ENCODE data around the gene TENT4B. TPM values are rescaled to one million over a fixed set of nuclear protein-coding genes. Genes with fewer than 3 reads are reported as not detected.
A peak's percentile ranks its signal among the peaks of the same experiment; 100 is the strongest.

The TENT4B gene
- total RNA-seq, 1 donor from 2014 or later, result 16.8 TPM

DNA sequence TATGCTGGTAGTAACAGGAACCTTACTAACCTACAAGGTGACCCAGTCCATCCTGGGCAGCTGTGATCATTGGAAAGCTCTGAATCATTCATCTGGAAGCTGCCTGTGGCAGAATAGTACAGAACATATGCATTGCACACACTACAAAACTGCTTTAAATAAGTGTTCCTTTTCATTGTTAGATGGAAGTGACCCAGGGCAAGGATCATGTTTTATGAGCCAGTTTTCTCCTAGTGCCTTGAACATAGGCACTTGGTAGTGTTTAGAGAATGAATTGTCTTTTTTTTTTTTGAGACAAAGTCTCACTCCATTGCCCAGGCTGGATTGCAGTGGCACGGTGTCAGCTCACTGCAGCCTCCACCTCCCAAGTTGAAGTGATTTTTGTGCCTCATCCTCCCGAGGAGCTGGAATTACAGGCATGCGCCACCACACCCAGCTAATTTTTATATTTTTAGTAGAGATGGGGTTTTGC, 55.4 kb downstream of the TENT4B start:
- intact Hi-C loops (cut with micrococcal nuclease), result no loop called here
- H3K36me3 Mint-ChIP-seq (ENCODE audit: low read depth), result peaks cover 9% of the 10 kb centered on the region
- DNase-seq (ENCODE audit: low spot score), result no peak
- no peak overlapping the region for H3K4me3 Mint-ChIP-seq (ENCODE audit: low read depth)
- H3K27me3 Mint-ChIP-seq (ENCODE audit: low read depth), result no peaks in the 10 kb centered on the region
- H3K27ac Mint-ChIP-seq, result no peak overlapping the region
- H3K9me3 Mint-ChIP-seq, result no peaks in the 10 kb centered on the region
- H3K4me1 Mint-ChIP-seq (ENCODE audit: low read depth), result peaks cover 14% of the 10 kb centered on the region

DNA sequence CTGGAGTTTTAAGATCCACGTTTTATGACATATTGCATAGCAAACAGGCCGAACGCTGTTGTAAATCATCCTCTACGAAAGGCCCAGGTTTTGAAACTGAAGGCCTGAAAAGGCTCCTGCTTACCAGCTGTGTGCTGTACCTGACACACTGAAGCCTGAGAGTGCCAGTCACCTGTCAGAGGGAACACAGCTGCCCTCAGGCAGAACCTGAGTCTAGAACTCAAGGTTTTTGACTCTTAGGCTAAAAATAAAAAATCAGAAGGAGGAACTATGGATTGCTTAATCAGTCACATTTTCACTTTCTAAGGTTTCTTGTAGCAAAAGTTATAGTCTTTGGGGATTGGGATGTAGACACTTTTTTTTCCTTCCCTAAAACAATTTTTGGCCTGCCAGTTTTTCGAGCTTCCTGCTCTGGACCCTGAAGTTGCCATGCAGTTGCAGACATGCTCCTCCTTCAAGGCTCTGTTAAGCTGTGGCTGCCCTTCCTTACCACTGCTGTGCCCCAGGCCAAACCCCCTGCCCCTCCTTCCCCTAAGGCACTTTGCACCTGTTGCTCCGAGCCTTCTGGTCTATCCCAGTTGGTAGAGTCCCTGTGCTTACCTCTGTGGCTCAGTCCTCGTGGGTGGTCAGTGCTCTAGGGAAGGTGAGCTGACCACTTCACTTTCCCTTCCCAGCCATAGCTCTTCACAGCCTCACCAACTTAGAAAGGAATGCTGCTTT, 56.6 kb downstream of the TENT4B start:
- H3K36me3 Mint-ChIP-seq (ENCODE audit: low read depth), result peaks cover 14% of the 10 kb centered on the region

DNA sequence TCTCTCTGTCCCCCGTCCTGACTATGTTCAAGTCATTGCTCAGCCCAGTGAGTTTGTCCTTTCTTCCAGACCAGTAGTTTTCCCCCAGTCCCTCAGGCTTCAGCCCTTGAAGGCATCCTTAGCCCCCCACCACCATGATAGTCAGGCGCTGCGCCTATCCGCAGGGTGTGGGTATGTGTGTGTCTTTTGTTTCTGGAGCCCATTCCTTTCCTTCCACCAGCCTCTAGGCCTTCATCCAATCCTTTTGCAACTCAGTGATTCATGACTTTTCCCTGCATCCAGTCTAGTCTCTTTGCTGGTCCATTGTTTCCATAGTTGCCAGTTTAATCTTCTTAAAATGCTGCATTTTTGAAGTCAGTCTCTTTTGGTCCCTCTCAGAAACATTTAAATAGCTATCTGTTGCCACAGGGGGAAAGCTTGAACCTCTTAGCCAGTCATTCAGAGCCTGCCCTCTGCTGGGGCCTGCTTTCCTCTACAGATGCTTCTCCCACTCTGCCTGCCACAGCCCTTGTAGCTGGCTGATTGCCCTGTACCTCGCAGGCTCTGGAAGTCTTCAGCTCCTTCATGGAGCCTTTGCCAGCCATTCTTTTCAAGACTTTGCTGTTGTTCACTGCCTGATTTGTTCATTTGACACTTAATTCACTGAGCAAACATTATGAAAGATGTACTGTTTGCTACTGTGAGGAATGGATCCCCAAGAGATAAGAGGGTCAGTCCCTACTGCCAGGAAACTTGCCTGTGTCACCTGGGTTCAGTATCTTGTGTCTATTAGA, 57.3 kb downstream of the TENT4B start:
- Mint-ChIP-seq H3K36me3 (ENCODE audit: low read depth) (peaks cover 15% of the 10 kb centered on the region), H3K4me1 (ENCODE audit: low read depth) (peaks cover 21% of the 10 kb centered on the region), H3K27me3 (ENCODE audit: low read depth) (no peaks in the 10 kb centered on the region), H3K27ac (no peak overlapping the region), H3K4me3 (ENCODE audit: low read depth) (no peak overlapping the region), H3K9me3 (no peaks in the 10 kb centered on the region)
- intact Hi-C loops (cut with micrococcal nuclease), result loop anchor here (1.0 to 10.0 kb wide), 6 partner anchors 57 to 597 kb away; partner anchors contain the start of genes ADCY7, BRD7 and CNEP1R1
- peak; percentile 50 for DNase-seq (ENCODE audit: low spot score)

More for the DNA sequence above, 56.6 kb downstream of the TENT4B start:
- intact Hi-C loops (cut with micrococcal nuclease), result loop anchor here (1.0 to 10.0 kb wide), 6 partner anchors 58 to 598 kb away; partner anchors contain the start of genes ADCY7, BRD7 and CNEP1R1
- H3K27ac Mint-ChIP-seq, result no peak overlapping the region
- H3K4me3 Mint-ChIP-seq (ENCODE audit: low read depth), result no peak overlapping the region
- H3K27me3 Mint-ChIP-seq (ENCODE audit: low read depth), result no peaks in the 10 kb centered on the region
- DNase-seq (ENCODE audit: low spot score), result no peak
- peaks cover 16% of the 10 kb centered on the region for H3K4me1 Mint-ChIP-seq (ENCODE audit: low read depth)
- no peaks in the 10 kb centered on the region for H3K9me3 Mint-ChIP-seq

DNA sequence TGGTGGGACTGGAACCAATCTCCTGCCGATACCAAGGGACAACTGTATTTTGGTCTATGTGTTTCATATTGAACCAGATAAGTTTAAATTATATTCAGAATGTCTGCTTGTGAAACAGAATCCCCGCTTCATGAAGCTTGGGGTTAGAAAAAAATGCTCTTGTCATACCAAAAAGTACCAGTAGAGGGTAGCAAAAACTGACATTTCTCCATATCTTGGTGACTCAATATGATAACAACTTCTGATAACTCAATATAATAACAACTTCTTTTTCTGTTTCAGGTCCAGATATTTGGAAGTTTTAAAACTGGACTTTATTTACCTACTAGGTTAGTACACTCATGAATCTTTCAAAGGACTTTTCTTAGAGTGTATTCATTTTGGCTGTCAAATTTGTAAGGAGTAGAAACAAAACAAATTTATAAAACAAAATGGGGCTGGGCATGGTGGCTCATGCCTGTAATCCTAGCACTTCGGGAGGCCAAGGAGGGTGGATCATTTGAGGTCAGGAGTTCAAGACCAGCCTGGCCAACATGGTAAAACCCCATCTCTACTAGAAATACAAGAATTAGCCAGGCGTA, 60.9 kb downstream of the TENT4B start:
- intact Hi-C loops (cut with micrococcal nuclease), result loop anchor here (2.0 to 10.0 kb wide), 5 partner anchors 53 to 593 kb away; partner anchors contain the start of genes ADCY7 and BRD7
- peaks cover 34% of the 10 kb centered on the region for H3K36me3 Mint-ChIP-seq (ENCODE audit: low read depth)
- H3K4me1 Mint-ChIP-seq (ENCODE audit: low read depth), result peaks cover 31% of the 10 kb centered on the region
- H3K27ac Mint-ChIP-seq, result peak overlapping the region; percentile 67
- no peak for DNase-seq (ENCODE audit: low spot score)
- no peaks in the 10 kb centered on the region for H3K9me3 Mint-ChIP-seq
- no peak overlapping the region for H3K4me3 Mint-ChIP-seq (ENCODE audit: low read depth)
- H3K27me3 Mint-ChIP-seq (ENCODE audit: low read depth), result no peaks in the 10 kb centered on the region

DNA sequence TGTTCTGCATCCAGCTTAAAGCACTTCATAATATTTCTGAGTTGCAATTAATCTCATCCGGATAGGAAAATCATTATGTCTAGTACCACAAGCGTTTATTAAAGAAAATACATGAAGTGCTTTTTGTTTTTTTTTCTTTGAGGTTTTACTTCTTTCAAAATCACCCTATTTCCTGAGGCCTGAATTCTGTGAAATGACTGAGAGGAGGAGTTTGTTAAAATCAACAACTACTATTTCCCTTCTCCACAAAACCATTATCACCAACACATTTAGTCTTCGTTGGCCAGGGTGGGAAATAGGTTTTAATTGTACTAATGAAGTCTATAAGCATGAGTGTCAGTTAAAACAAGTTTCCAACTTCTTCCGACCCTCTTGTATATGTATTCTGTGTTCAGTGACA, 62.6 kb downstream of the TENT4B start:
- no peak for DNase-seq (ENCODE audit: low spot score)
- peaks cover 34% of the 10 kb centered on the region for H3K36me3 Mint-ChIP-seq (ENCODE audit: low read depth)
- intact Hi-C loops (cut with micrococcal nuclease), result loop anchor here (2.0 to 10.0 kb wide), 2 partner anchors 109 to 451 kb away; no protein-coding TSS in a partner anchor
- H3K27me3 Mint-ChIP-seq (ENCODE audit: low read depth), result no peaks in the 10 kb centered on the region
- peaks cover 21% of the 10 kb centered on the region for H3K4me1 Mint-ChIP-seq (ENCODE audit: low read depth)
- peak overlapping the region; percentile 80 for H3K27ac Mint-ChIP-seq
- peak overlapping the region; percentile 38 for H3K4me3 Mint-ChIP-seq (ENCODE audit: low read depth)
- no peaks in the 10 kb centered on the region for H3K9me3 Mint-ChIP-seq

DNA sequence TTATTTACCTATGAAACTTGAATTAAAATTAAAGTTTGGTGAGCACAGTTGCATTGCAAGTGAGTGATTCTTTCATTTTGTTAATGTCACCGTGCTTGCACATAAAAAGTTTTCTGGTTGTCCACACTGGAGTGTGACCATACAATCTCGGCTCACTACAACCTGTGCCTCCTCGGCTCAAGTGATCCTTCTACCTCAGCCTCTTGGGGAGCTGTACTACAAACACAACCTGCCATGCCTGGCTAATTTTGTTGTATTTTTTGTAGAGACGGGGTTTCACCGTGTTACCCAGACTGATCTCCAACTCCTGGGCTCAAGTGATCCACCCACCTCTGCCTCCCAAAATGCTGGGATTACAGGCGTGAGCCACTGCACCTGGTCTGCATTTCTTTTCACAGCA, 63.1 kb downstream of the TENT4B start:
- H3K27ac Mint-ChIP-seq, result peak overlapping the region; percentile 80
- intact Hi-C loops (cut with micrococcal nuclease), result loop anchor here (10.0 kb wide), 1 partner anchor 109 kb away; no protein-coding TSS in a partner anchor

DNA sequence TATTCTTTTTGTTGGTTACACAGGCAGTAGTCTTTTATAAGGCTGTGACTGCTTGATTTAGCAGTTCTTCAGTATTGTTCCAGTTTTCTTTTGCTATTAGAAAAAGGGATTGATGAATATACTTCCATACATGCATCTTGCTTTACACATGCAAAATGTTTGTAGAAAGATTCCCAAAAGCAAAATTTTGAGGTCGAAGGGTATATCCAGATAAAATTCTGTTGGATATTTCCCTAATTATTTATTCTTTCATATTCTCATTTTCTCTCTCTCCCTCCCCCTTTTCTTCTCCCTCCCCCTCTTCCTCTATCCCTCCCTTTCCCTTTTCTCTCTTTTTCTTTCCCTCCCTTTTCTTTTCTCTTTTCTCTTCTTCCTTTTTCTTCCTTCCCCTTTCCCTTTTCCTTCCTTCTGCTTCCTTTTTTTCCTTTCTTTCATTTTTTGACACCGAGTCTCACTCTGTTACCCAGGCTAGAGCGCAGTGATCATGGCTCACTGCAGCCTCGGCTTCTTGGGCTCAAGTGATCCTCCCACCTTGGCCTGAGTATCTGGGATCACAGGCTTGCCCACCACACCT, 66.4 kb downstream of the TENT4B start:
- H3K4me3 Mint-ChIP-seq (ENCODE audit: low read depth), result no peak overlapping the region
- intact Hi-C loops (cut with micrococcal nuclease), result loop anchor here (10.0 kb wide), 1 partner anchor 105 kb away; no protein-coding TSS in a partner anchor

More for the DNA sequence above, 63.1 kb downstream of the TENT4B start:
- Mint-ChIP-seq H3K9me3 (no peaks in the 10 kb centered on the region), H3K27me3 (ENCODE audit: low read depth) (no peaks in the 10 kb centered on the region), H3K4me3 (ENCODE audit: low read depth) (peak overlapping the region; percentile 5), H3K4me1 (ENCODE audit: low read depth) (peaks cover 20% of the 10 kb centered on the region), H3K36me3 (ENCODE audit: low read depth) (peaks cover 38% of the 10 kb centered on the region)
- DNase-seq (ENCODE audit: low spot score), result no peak

DNA sequence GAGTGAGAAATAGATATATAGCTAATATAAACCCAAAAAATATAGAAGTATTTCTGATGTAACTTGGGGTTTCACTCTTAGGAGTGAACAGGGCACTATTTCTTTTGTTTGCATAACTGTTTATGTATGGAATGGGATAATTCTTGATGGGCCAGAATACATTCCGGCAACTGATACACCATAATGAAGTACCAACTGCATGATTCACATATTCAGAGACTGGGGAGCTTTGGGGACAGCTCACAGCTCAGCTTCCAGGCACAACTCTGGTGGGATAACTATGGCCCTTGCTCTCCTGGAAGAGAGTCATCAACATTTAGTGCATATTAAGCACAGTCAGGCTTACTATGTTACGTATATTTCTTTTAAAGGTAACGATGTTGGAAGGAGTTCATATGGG, 71.2 kb downstream of the TENT4B start:
- H3K27ac Mint-ChIP-seq, result no peak overlapping the region
- no peak overlapping the region for H3K4me3 Mint-ChIP-seq (ENCODE audit: low read depth)
- no peak for DNase-seq (ENCODE audit: low spot score)
- H3K36me3 Mint-ChIP-seq (ENCODE audit: low read depth), result peaks cover 46% of the 10 kb centered on the region
- no peaks in the 10 kb centered on the region for H3K9me3 Mint-ChIP-seq
- intact Hi-C loops (cut with micrococcal nuclease), result no loop called here
- H3K27me3 Mint-ChIP-seq (ENCODE audit: low read depth), result no peaks in the 10 kb centered on the region
- H3K4me1 Mint-ChIP-seq (ENCODE audit: low read depth), result peaks cover 9% of the 10 kb centered on the region

More for the DNA sequence above, 66.4 kb downstream of the TENT4B start:
- Mint-ChIP-seq H3K4me1 (ENCODE audit: low read depth) (peaks cover 16% of the 10 kb centered on the region), H3K27ac (no peak overlapping the region), H3K36me3 (ENCODE audit: low read depth) (peaks cover 34% of the 10 kb centered on the region), H3K27me3 (ENCODE audit: low read depth) (no peaks in the 10 kb centered on the region), H3K9me3 (no peaks in the 10 kb centered on the region)
- DNase-seq (ENCODE audit: low spot score), result no peak

DNA sequence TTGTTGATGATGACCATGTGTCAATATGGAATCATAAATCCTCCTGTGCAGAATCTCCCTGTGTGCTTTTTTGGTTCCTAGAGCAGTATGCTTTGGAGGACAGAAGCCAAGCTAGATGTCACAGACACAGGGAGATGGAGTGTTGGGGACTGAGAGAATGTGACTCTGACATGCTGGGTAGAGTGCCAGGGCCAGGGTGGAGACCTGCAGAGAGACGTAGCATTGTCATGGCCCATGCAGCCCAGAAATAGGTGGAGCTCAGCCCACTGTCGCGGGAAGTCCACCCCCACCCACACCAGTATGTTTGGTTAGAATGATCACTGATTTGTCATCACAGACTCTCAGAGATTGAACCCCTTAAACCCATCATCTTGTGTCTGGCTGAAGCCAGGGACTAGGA, 74.0 kb downstream of the TENT4B start:
- intact Hi-C loops (cut with micrococcal nuclease), result no loop called here
- H3K9me3 Mint-ChIP-seq, result no peaks in the 10 kb centered on the region
- H3K27ac Mint-ChIP-seq, result no peak overlapping the region
- no peak overlapping the region for H3K4me3 Mint-ChIP-seq (ENCODE audit: low read depth)
- no peaks in the 10 kb centered on the region for H3K27me3 Mint-ChIP-seq (ENCODE audit: low read depth)
- peaks cover 9% of the 10 kb centered on the region for H3K4me1 Mint-ChIP-seq (ENCODE audit: low read depth)
- peaks cover 49% of the 10 kb centered on the region for H3K36me3 Mint-ChIP-seq (ENCODE audit: low read depth)
- DNase-seq (ENCODE audit: low spot score), result no peak

DNA sequence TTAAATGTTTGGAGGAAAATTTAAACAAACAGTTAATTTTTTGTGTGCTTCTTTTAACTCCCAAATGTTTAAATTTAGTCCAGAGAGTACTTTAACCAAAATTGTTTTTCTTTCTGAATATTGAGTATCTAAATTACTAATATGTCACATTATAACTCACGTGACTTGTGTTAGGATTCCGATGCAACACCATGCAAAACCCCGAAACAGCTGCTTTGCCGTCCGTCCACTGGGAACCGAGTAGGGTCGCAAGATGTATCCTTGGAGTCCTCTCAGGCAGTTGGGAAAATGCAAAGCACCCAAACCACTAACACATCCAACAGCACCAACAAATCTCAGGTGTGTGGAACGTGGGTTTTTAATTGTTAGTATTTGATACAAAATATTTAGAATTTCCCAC, 74.6 kb downstream of the TENT4B start:
- Mint-ChIP-seq H3K36me3 (ENCODE audit: low read depth) (peaks cover 51% of the 10 kb centered on the region), H3K4me3 (ENCODE audit: low read depth) (no peak overlapping the region), H3K4me1 (ENCODE audit: low read depth) (peaks cover 9% of the 10 kb centered on the region), H3K27ac (no peak overlapping the region), H3K27me3 (ENCODE audit: low read depth) (no peaks in the 10 kb centered on the region), H3K9me3 (no peaks in the 10 kb centered on the region)
- no peak for DNase-seq (ENCODE audit: low spot score)
- intact Hi-C loops (cut with micrococcal nuclease), result no loop called here

DNA sequence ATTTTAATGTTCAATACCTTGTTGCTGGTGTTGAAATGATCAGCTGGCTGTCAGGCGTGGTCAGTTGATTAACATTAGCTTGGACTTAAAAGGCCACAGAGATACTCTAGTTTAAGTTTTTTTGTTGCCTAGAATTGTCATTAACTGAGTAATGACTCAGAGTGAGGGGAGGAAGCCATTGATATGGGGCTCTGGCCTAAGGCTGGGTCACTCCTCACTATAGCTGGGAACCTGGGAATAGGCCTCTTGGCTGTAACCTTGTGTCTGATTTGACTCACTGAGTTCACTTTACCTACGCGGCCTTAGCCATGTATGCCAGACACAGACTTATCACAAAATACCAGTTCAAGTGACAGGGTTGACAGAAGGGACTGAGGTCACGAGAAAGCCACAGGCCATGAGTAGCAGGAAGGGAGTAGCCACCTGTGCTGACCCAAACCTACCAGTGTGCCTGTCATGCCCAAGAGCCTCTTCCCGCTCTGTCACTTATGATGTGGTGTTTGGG, 75.3 kb downstream of the TENT4B start:
- intact Hi-C loops (cut with micrococcal nuclease), result no loop called here
- no peak overlapping the region for H3K4me3 Mint-ChIP-seq (ENCODE audit: low read depth)
- no peaks in the 10 kb centered on the region for H3K27me3 Mint-ChIP-seq (ENCODE audit: low read depth)
- no peaks in the 10 kb centered on the region for H3K9me3 Mint-ChIP-seq
- no peak for DNase-seq (ENCODE audit: low spot score)
- H3K4me1 Mint-ChIP-seq (ENCODE audit: low read depth), result peaks cover 9% of the 10 kb centered on the region
- H3K36me3 Mint-ChIP-seq (ENCODE audit: low read depth), result peaks cover 46% of the 10 kb centered on the region
- H3K27ac Mint-ChIP-seq, result no peak overlapping the region

DNA sequence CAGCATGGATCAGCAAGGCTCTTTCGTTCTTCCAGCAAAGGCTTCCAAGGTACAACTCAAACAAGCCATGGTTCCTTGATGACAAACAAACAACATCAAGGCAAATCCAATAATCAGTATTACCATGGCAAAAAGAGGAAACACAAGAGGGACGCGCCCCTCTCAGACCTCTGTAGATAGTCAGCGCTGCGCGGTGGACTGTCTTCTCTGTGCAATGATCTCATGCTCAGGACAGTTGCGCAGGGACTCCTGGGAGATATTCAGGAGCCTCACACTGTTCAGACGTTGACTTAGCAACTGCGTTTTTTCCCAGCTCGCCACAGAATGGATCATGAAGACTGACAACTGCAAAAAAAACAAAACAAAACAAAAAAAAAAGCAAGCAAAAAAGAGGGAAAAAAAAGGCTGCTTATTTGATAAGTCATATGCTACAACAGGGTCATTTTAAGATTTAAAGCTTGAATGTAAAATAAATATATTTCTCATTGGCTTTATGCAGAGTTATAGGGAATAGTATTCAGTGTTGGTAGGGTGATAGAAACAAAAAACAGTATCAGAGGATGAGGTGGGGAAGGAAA, 76.1 kb downstream of the TENT4B start:
- intact Hi-C loops (cut with micrococcal nuclease), result no loop called here

More for the DNA sequence above, 76.1 kb downstream of the TENT4B start:
- Mint-ChIP-seq H3K36me3 (ENCODE audit: low read depth) (peaks cover 46% of the 10 kb centered on the region), H3K4me1 (ENCODE audit: low read depth) (peaks cover 9% of the 10 kb centered on the region), H3K27me3 (ENCODE audit: low read depth) (no peaks in the 10 kb centered on the region), H3K4me3 (ENCODE audit: low read depth) (no peak overlapping the region), H3K27ac (no peak overlapping the region), H3K9me3 (no peaks in the 10 kb centered on the region)
- DNase-seq (ENCODE audit: low spot score), result no peak

Data from activated T-helper 2 cell treated with anti-CD3 and anti-CD28 coated beads, Interferon-gamma antibody, Interleukin-2, Interleukin-4, amounts not matched to agents 10 μg/mL and 5 μg/mL and 100 μg/mL, durations not matched to agents 14 hours and 24 hours and 36 hours (primary cell).